HEK293 (cell line): ENCODE measurements around the gene TTC23.

Experiments used
- CTCF ChIA-PET: fragments of 350-600 bp; formaldehyde crosslinking; extraction: SDS; loops from one replicate; lab custom pipeline; 2021; ENCODE audit warnings: antibody characterized with exemption; lab: Yijun Ruan, JAX
- POLR2A ChIA-PET: fragments of 300-600 bp; formaldehyde crosslinking; extraction: SDS; loops from one replicate; lab custom pipeline; 2020; ENCODE audit warnings: antibody characterized with exemption, inconsistent platforms; lab: Yijun Ruan, JAX
- H3K27ac ChIP-seq: fragments of 200-500 bp; sonication (Bioruptor generic); 2 replicates; pipeline ENCODE4 v1.5.1; 2014; ENCODE audit warnings: low read depth, low read length, control low read depth, inconsistent platforms; ENCODE audit errors: extremely low read depth
- H3K36me3 ChIP-seq, 2 experiments: fragments of 200-500 bp in 1 of 2; sonication (Bioruptor generic) in 1 of 2; 1 replicate in 1 of 2; 2 replicates in 1 of 2; pipeline ENCODE4 v1.5.1; 2014 to 2017; ENCODE audit warnings: inconsistent platforms in 2 of 2, low read length in 2 of 2; ENCODE audit not compliant: control insufficient read depth in 2 of 2, insufficient read depth in 1 of 2
- H3K4me1 ChIP-seq: fragments of 200-500 bp; sonication (Bioruptor generic); 2 replicates; pipeline ENCODE4 v1.5.1; 2014; ENCODE audit warnings: mild to moderate bottlenecking, low read length, inconsistent platforms; ENCODE audit not compliant: control insufficient read depth, insufficient read depth
- H3K4me3 ChIP-seq: 2 replicates; pipeline ENCODE4 v1.5.1; 2011; ENCODE audit warnings: low read depth, mild to moderate bottlenecking, control low read depth, low read length, moderate library complexity
- H3K9me3 ChIP-seq: fragments of 200-500 bp; sonication (Bioruptor generic); 2 replicates; pipeline ENCODE4 v1.5.1; 2014; ENCODE audit warnings: low read depth, low read length, inconsistent platforms; ENCODE audit not compliant: control insufficient read depth, insufficient read depth
- BCL11B ChIP-seq: fragments of 450-650 bp; formaldehyde crosslinking; IDR thresholded peaks from 2 replicates; pipeline ENCODE4 v1.5.1; 2016; ENCODE audit warnings: low read depth, missing biosample characterization, missing genetic modification characterization
- ELK4 ChIP-seq: IDR thresholded peaks from 2 replicates; pipeline ENCODE4 v1.6.1; 2011; ENCODE audit warnings: mild to moderate bottlenecking, low read depth, low read length, borderline replicate concordance
- IKZF3 ChIP-seq: fragments of 450-650 bp; IDR thresholded peaks from 2 replicates; pipeline ENCODE4 v1.5.0; 2018; ENCODE audit warnings: missing biosample characterization, mild to moderate bottlenecking, missing genetic modification characterization, moderate library complexity
- PRDM6 ChIP-seq: fragments of 450-650 bp; formaldehyde crosslinking; IDR thresholded peaks from 2 replicates; pipeline ENCODE4 v1.5.1; 2017; ENCODE audit warnings: missing biosample characterization, missing genetic modification characterization
- YY2 ChIP-seq: fragments of 450-650 bp; formaldehyde crosslinking; IDR thresholded peaks from 2 replicates; pipeline ENCODE4 v1.5.1; 2016; ENCODE audit warnings: missing biosample characterization, missing genetic modification characterization
- ZBTB10 ChIP-seq: fragments of 450-650 bp; formaldehyde crosslinking; IDR thresholded peaks from 2 replicates; pipeline ENCODE4 v1.5.1; 2016; ENCODE audit warnings: missing biosample characterization, missing genetic modification characterization
- ZBTB20 ChIP-seq: fragments of 450-650 bp; formaldehyde crosslinking; IDR thresholded peaks from 2 replicates; pipeline ENCODE4 v1.5.1; 2016; ENCODE audit warnings: missing biosample characterization, missing genetic modification characterization
- ZBTB21 ChIP-seq: fragments of 450-650 bp; formaldehyde crosslinking; IDR thresholded peaks from 2 replicates; pipeline ENCODE4 v1.5.1; 2017; ENCODE audit warnings: missing biosample characterization, missing genetic modification characterization
- ZFHX2 ChIP-seq: fragments of 450-650 bp; formaldehyde crosslinking; conservative IDR thresholded peaks from 2 replicates; pipeline ENCODE4 v1.5.1; 2016; ENCODE audit warnings: missing biosample characterization, missing genetic modification characterization
- ZIC2 ChIP-seq: fragments of 450-650 bp; formaldehyde crosslinking; IDR thresholded peaks from 2 replicates; pipeline ENCODE4 v1.5.1; 2016; ENCODE audit warnings: missing biosample characterization, missing genetic modification characterization
- ZNF155 ChIP-seq: fragments of 450-650 bp; formaldehyde crosslinking; IDR thresholded peaks from 2 replicates; pipeline ENCODE4 v1.5.1; 2016; ENCODE audit warnings: missing biosample characterization, missing genetic modification characterization
- ZNF214 ChIP-seq: fragments of 450-650 bp; formaldehyde crosslinking; IDR thresholded peaks from 2 replicates; pipeline ENCODE4 v1.5.1; 2017; ENCODE audit warnings: missing biosample characterization, mild to moderate bottlenecking, missing genetic modification characterization, borderline replicate concordance
- ZNF248 ChIP-seq: fragments of 450-650 bp; formaldehyde crosslinking; IDR thresholded peaks from 2 replicates; pipeline ENCODE4 v1.5.1; 2017; ENCODE audit warnings: missing biosample characterization, missing genetic modification characterization
- ZNF266 ChIP-seq: fragments of 450-650 bp; formaldehyde crosslinking; IDR thresholded peaks from 2 replicates; pipeline ENCODE4 v1.5.1; 2016; ENCODE audit warnings: missing biosample characterization, missing genetic modification characterization, low read depth
- ZNF335 ChIP-seq: fragments of 450-650 bp; formaldehyde crosslinking; conservative IDR thresholded peaks from 2 replicates; pipeline ENCODE4 v1.5.1; 2016; ENCODE audit warnings: missing biosample characterization, missing genetic modification characterization
- ZNF362 ChIP-seq: fragments of 450-650 bp; formaldehyde crosslinking; IDR thresholded peaks from 2 replicates; pipeline ENCODE4 v1.5.1; 2016; ENCODE audit warnings: missing biosample characterization, missing genetic modification characterization
- ZNF366 ChIP-seq: fragments of 450-650 bp; formaldehyde crosslinking; conservative IDR thresholded peaks from 2 replicates; pipeline ENCODE4 v1.5.1; 2016; ENCODE audit warnings: missing biosample characterization, missing genetic modification characterization
- ZNF394 ChIP-seq: fragments of 450-650 bp; formaldehyde crosslinking; IDR thresholded peaks from 2 replicates; pipeline ENCODE4 v1.5.1; 2016; ENCODE audit warnings: missing biosample characterization, missing genetic modification characterization, mild to moderate bottlenecking, moderate library complexity, borderline replicate concordance
- ZNF501 ChIP-seq: fragments of 450-650 bp; formaldehyde crosslinking; IDR thresholded peaks from 2 replicates; pipeline ENCODE4 v1.5.1; 2016; ENCODE audit warnings: missing biosample characterization, missing genetic modification characterization
- ZNF600 ChIP-seq: fragments of 450-650 bp; formaldehyde crosslinking; IDR thresholded peaks from 2 replicates; pipeline ENCODE4 v1.5.1; 2016; ENCODE audit warnings: missing biosample characterization, missing genetic modification characterization
- ZNF624 ChIP-seq: fragments of 450-650 bp; formaldehyde crosslinking; IDR thresholded peaks from 2 replicates; pipeline ENCODE4 v1.5.1; 2017; ENCODE audit warnings: missing biosample characterization, missing genetic modification characterization
- ZNF777 ChIP-seq: fragments of 450-650 bp; formaldehyde crosslinking; IDR thresholded peaks from 2 replicates; pipeline ENCODE4 v1.5.1; 2017; ENCODE audit warnings: missing biosample characterization, missing genetic modification characterization, borderline replicate concordance
- ZNF791 ChIP-seq: fragments of 450-650 bp; formaldehyde crosslinking; IDR thresholded peaks from 2 replicates; pipeline ENCODE4 v1.5.1; 2016; ENCODE audit warnings: missing biosample characterization, missing genetic modification characterization
- ZSCAN30 ChIP-seq: fragments of 450-650 bp; IDR thresholded peaks from 2 replicates; pipeline ENCODE4 v1.5.1; 2018; ENCODE audit warnings: missing biosample characterization, mild to moderate bottlenecking, missing genetic modification characterization, moderate library complexity
- ZXDB ChIP-seq: fragments of 450-650 bp; formaldehyde crosslinking; IDR thresholded peaks from 2 replicates; pipeline ENCODE4 v1.5.1; 2016; ENCODE audit warnings: missing biosample characterization, missing genetic modification characterization

TTC23 gene

GRCh38 chr15:99249270-99249841 is at the start of gene TTC23 (continued):
- TF ChIP-seq ELK4 (0 out of 2 replicates have a peak, but pooled peaks have one; percentile 59), ZNF366 (tag by site-specific recombination) (peak; percentile 43; the same call in 1 of the 2 replicates), ZNF335 (tag by site-specific recombination) (peak; percentile 97), ZNF362 (tag by site-specific recombination) (peak; percentile 75), ZNF600 (tag by site-specific recombination) (peak; percentile 87), ZSCAN30 (tag by site-specific recombination) (peak; percentile 49; the same call in 1 of the 2 replicates), ZXDB (tag by site-specific recombination) (peak; percentile 33; the same call in 1 of the 2 replicates), ZNF624 (tag by site-specific recombination) (no peak)

- peaks cover 0 to 7% of the 10 kb centered on the region in 2 experiments; a peak in 1 of 3 replicates for H3K36me3 ChIP-seq
- ChIA-PET POLR2A (no interaction called here), CTCF (interaction anchor here (0.6 to 4.2 kb wide), 4 partner anchors 9 to 408 kb away, joined by 3 to 23 read pairs (median 10); no protein-coding TSS in a partner anchor)
- H3K9me3 ChIP-seq = no peaks in the 10 kb centered on the region
- no peaks in the 10 kb centered on the region for H3K4me1 ChIP-seq
- no peak overlapping the region for H3K27ac ChIP-seq
- TF ChIP-seq ZNF501 = no peak
- TF ChIP-seq ZNF266 = no peak
- TF ChIP-seq IKZF3 (tag by site-specific recombination) = no peak
- no peak for TF ChIP-seq ZSCAN30 (tag by site-specific recombination)
- TF ChIP-seq ZIC2 (tag by site-specific recombination) = no peak
- TF ChIP-seq ZNF248 = no peak
- no peak for TF ChIP-seq BCL11B (tag by site-specific recombination)
- TF ChIP-seq ZNF155 (tag by site-specific recombination) = no peak
- TF ChIP-seq ZNF777 (tag by site-specific recombination) = no peak
- TF ChIP-seq PRDM6 = no peak
- TF ChIP-seq ZNF335 (tag by site-specific recombination) = no peak
- TF ChIP-seq ZNF214 (tag by site-specific recombination) = no peak
- no peak for TF ChIP-seq ZFHX2
- no peak for TF ChIP-seq YY2 (tag by site-specific recombination)
- TF ChIP-seq ZNF791 (tag by site-specific recombination) = no peak
- no peak for TF ChIP-seq ZBTB20 (tag by site-specific recombination)
- no peak for TF ChIP-seq ZNF394 (tag by site-specific recombination)
- TF ChIP-seq ZBTB10 (tag by site-specific recombination) = no peak
- TF ChIP-seq ZBTB21 = no peak
- H3K4me3 ChIP-seq = no peak overlapping the region
Observed at GRCh38 chr15:99296386-99296785, 47.0 kb upstream of the TTC23 start.
